Astrocyte (in vitro differentiated cells and primary cell): ENCODE results near the gene GPN2. TPM values are rescaled to one million over a fixed set of nuclear protein-coding genes. Genes with fewer than 3 reads are reported as not detected.
A peak's percentile ranks its signal among the peaks of the same experiment; 100 is the strongest.

Source experiments
- DNase-seq: peaks from one replicate; pipeline ENCODE4 v3.0.0-alpha.2; 2010; ENCODE audit warnings: low read depth
- FAIRE-seq: peaks from 2 replicates; lab custom pipeline; 2011; peaks lifted over from hg19 to GRCh38; lab: Jason Lieb, UNC
- H2AFZ ChIP-seq: 2 replicates; pipeline ENCODE4 v1.6.0; 2012; ENCODE audit warnings: low read depth, low read length, inconsistent platforms
- H3K27ac ChIP-seq: 2 replicates; pipeline ENCODE4 v1.5.1; 2011; ENCODE audit warnings: low read depth, low read length, inconsistent platforms
- H3K27me3 ChIP-seq: 2 replicates; pipeline ENCODE4 v1.6.0; 2011; ENCODE audit warnings: low read length, inconsistent platforms; ENCODE audit not compliant: insufficient read depth
- H3K36me3 ChIP-seq: 2 replicates; pipeline ENCODE4 v1.5.1; 2011; ENCODE audit warnings: low read length, inconsistent platforms; ENCODE audit not compliant: insufficient read depth
- H3K4me1 ChIP-seq: 2 replicates; pipeline ENCODE4 v1.5.1; 2011; ENCODE audit warnings: low read length, inconsistent platforms; ENCODE audit not compliant: insufficient read depth
- H3K4me2 ChIP-seq: 2 replicates; pipeline ENCODE4 v1.6.0; 2012; ENCODE audit warnings: low read length, inconsistent platforms
- H3K4me3 ChIP-seq: 2 replicates; pipeline ENCODE4 v1.5.1; 2011; ENCODE audit warnings: low read depth, mild to moderate bottlenecking, low read length, inconsistent platforms; ENCODE audit not compliant: insufficient read depth
- H3K79me2 ChIP-seq: 2 replicates; pipeline ENCODE4 v1.6.0; 2012; ENCODE audit warnings: mild to moderate bottlenecking, low read length, inconsistent platforms; ENCODE audit not compliant: insufficient read depth
- H3K9ac ChIP-seq: 2 replicates; pipeline ENCODE4 v1.6.0; 2012; ENCODE audit warnings: mild to moderate bottlenecking, low read length, inconsistent platforms
- H3K9me3 ChIP-seq: 2 replicates; pipeline ENCODE4 v1.5.1; 2012; ENCODE audit warnings: low read depth, mild to moderate bottlenecking, low read length, inconsistent platforms; ENCODE audit not compliant: insufficient read depth
- H4K20me1 ChIP-seq: 2 replicates; pipeline ENCODE4 v1.6.0; 2012; ENCODE audit warnings: low read length, inconsistent platforms; ENCODE audit not compliant: insufficient read depth
- H3K27ac Mint-ChIP-seq: one replicate; pipeline ENCODE4 v1.8.0; 2021; ENCODE audit warnings: mild to moderate bottlenecking, mixed read lengths; ENCODE audit not compliant: unreplicated experiment
- H3K27me3 Mint-ChIP-seq: one replicate; pipeline ENCODE4 v1.8.0; 2021; ENCODE audit warnings: low read depth, mixed read lengths; ENCODE audit not compliant: unreplicated experiment
- H3K36me3 Mint-ChIP-seq: one replicate; pipeline ENCODE4 v1.8.0; 2021; ENCODE audit warnings: low read depth, mixed read lengths; ENCODE audit not compliant: unreplicated experiment
- H3K4me1 Mint-ChIP-seq: one replicate; pipeline ENCODE4 v1.8.0; 2021; ENCODE audit warnings: low read depth, mixed read lengths; ENCODE audit not compliant: unreplicated experiment
- H3K4me3 Mint-ChIP-seq: one replicate; pipeline ENCODE4 v1.8.0; 2021; ENCODE audit warnings: mild to moderate bottlenecking, moderate library complexity, mixed read lengths; ENCODE audit not compliant: unreplicated experiment
- H3K9me3 Mint-ChIP-seq: one replicate; pipeline ENCODE4 v1.8.0; 2021; ENCODE audit warnings: mild to moderate bottlenecking, mixed read lengths; ENCODE audit not compliant: unreplicated experiment
- EZH2 ChIP-seq: IDR thresholded peaks from 2 replicates; pipeline ENCODE4 v1.6.1; 2012; ENCODE audit warnings: mild to moderate bottlenecking, low read length, inconsistent platforms; ENCODE audit not compliant: insufficient read depth
- total RNA-seq: library from RNA; stranded (reverse); gene quantifications from 2 replicates; pipeline ENCODE4 v1.2.1, GENCODE V29; 2021
- TF ChIP-seq, protein P1 (sequence below): IDR thresholded peaks from 2 replicates; pipeline ENCODE4 v1.5.1; 2011; ENCODE audit warnings: low read depth, mild to moderate bottlenecking, inconsistent platforms, low read length, moderate library complexity; ENCODE audit not compliant: insufficient read depth

GPN2 gene
- total RNA-seq, 1 donor from 2014 or later: 24.5 TPM

DNA sequence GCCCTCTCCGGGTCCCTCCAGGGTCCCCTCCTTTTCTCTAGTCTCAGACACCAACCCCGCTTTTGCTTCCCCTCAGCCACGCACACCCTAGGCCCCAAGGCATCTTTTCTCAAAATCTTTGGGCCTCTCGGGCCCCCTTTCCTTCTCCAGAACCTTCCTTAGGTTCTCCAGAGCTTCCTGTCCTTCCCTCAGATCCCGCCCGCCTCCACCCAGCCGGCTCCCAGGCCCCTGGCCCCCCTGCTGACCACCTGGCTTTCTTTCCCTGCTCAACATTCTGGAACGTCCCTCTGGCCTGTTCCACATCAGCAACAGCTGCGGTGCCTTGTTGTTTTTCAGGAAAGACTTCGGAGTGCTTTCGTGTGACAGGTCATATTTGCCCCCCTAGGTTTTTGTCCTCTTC lies 62.4 kb downstream of the GPN2 start:
- Histone ChIP-seq H3K4me3 (peak overlapping the region; percentile 64), H3K4me1 (peaks cover 6% of the 10 kb centered on the region), H3K9ac (peak overlapping the region; percentile 84), H3K27ac (no peak overlapping the region), H3K4me2 (peak overlapping the region; percentile 100), H3K79me2 (peaks cover 48% of the 10 kb centered on the region), H3K9me3 (no peaks in the 10 kb centered on the region), H2AFZ (no peak overlapping the region), H3K27me3 (no peaks in the 10 kb centered on the region), H3K36me3 (peaks cover 5% of the 10 kb centered on the region), H4K20me1 (peaks cover 54% of the 10 kb centered on the region)
- Mint-ChIP-seq H3K36me3 (peaks cover 8% of the 10 kb centered on the region), H3K9me3 (peaks cover 4% of the 10 kb centered on the region), H3K4me1 (peaks cover 24% of the 10 kb centered on the region), H3K27me3 (no peaks in the 10 kb centered on the region), H3K4me3 (peak overlapping the region; percentile 91), H3K27ac (peak overlapping the region; percentile 80)
- DNase-seq (no peak), FAIRE-seq (no peak)
- TF ChIP-seq EZH2: no peak
- TF ChIP-seq, protein P1, sequence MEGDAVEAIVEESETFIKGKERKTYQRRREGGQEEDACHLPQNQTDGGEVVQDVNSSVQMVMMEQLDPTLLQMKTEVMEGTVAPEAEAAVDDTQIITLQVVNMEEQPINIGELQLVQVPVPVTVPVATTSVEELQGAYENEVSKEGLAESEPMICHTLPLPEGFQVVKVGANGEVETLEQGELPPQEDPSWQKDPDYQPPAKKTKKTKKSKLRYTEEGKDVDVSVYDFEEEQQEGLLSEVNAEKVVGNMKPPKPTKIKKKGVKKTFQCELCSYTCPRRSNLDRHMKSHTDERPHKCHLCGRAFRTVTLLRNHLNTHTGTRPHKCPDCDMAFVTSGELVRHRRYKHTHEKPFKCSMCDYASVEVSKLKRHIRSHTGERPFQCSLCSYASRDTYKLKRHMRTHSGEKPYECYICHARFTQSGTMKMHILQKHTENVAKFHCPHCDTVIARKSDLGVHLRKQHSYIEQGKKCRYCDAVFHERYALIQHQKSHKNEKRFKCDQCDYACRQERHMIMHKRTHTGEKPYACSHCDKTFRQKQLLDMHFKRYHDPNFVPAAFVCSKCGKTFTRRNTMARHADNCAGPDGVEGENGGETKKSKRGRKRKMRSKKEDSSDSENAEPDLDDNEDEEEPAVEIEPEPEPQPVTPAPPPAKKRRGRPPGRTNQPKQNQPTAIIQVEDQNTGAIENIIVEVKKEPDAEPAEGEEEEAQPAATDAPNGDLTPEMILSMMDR: no peak

DNA sequence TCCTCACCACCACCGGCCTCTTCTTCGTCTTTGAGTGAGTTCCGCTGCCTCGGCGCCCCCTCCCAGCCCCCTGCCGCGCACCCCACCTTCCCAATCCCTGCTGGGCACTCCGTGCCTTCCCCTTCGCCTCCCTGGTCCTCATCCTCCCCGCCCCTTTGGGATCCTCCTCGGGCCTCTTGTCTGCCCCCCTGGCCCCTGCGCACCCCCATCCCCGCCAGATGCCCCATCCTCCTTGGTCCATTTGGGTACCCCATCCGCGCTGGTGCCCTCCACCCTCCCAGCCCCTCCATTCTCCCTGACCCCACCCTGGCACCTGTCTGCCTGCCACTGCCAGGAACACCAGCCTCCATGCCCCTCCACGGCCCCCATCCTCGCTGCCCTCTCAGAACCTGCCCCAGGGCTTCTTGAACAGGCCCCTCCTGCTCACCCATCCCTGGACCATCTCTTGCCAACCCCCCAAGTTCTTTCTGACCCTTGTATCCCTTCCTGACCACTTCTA lies 62.9 kb downstream of the GPN2 start:
- Histone ChIP-seq H3K79me2 (peaks cover 48% of the 10 kb centered on the region), H3K4me1 (peaks cover 6% of the 10 kb centered on the region), H3K27me3 (no peaks in the 10 kb centered on the region), H3K36me3 (peaks cover 3% of the 10 kb centered on the region), H4K20me1 (peaks cover 48% of the 10 kb centered on the region), H3K9ac (peak overlapping the region; percentile 84), H3K4me3 (peak overlapping the region; percentile 64), H3K9me3 (no peaks in the 10 kb centered on the region), H3K4me2 (peak overlapping the region; percentile 100), H2AFZ (no peak overlapping the region), H3K27ac (no peak overlapping the region)
- H3K27ac Mint-ChIP-seq: no peak overlapping the region
- DNase-seq (no peak), FAIRE-seq (no peak)
- H3K36me3 Mint-ChIP-seq: peaks cover 8% of the 10 kb centered on the region
- H3K27me3 Mint-ChIP-seq: no peaks in the 10 kb centered on the region
- H3K4me1 Mint-ChIP-seq: peaks cover 24% of the 10 kb centered on the region
- TF ChIP-seq, protein P1: no peak
- TF ChIP-seq EZH2: no peak
- H3K9me3 Mint-ChIP-seq: peaks cover 4% of the 10 kb centered on the region
- H3K4me3 Mint-ChIP-seq: peak overlapping the region; percentile 91
